ENCODE results near the gene C2orf68.
"Not testable (repeated sequence)": the region's sequence is repeated elsewhere in the genome, so short reads cannot be mapped to it uniquely, and the experiment has no call there.

The C2orf68 gene, protein sequence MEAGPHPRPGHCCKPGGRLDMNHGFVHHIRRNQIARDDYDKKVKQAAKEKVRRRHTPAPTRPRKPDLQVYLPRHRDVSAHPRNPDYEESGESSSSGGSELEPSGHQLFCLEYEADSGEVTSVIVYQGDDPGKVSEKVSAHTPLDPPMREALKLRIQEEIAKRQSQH

DNA sequence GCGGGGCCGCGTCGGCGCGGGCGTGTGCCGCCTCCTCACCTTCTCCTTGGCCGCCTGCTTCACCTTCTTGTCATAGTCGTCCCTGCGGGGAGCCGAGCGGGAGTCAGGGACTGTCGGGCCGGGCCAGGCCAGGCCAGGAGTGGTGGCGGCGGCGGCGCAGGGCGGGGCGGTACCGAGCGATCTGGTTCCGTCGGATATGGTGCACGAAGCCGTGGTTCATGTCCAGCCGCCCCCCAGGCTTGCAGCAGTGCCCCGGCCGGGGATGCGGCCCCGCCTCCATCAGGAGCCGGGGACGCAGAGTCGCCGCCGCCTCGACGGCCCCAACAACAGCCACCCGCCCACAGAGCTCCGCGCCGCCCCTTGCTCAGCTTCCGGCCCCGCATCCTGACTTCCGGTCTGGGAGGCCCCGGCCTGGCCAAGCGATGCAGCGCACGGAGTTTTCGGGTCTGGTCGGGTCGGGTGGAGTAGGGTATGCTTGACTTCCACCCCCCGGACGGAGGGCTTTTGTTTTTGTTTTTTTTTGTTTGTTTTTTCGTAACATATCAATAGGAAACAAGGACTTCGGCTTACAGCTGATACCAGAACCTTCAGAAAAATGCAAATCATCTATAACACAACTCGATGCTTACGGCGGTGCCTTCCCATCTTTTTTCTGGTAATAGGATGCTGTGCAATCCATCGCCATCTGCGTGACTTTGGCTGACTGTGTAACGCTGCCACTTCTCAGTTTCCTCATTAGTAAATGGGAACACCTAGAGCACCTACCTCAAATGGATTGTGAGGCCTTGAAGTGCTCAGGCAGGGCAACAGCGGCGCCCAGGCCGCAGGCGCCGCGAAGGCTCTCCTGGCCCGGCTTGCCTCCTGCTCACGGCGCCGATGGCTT is at the start of gene C2orf68:
Gene C2orf68, minus strand, starts transcription at position 362 of the 883 bp plus-strand sequence. Its CDS starts 82 bp downstream, at position 280.
- peak; percentile 86 for DNase-seq

DNA sequence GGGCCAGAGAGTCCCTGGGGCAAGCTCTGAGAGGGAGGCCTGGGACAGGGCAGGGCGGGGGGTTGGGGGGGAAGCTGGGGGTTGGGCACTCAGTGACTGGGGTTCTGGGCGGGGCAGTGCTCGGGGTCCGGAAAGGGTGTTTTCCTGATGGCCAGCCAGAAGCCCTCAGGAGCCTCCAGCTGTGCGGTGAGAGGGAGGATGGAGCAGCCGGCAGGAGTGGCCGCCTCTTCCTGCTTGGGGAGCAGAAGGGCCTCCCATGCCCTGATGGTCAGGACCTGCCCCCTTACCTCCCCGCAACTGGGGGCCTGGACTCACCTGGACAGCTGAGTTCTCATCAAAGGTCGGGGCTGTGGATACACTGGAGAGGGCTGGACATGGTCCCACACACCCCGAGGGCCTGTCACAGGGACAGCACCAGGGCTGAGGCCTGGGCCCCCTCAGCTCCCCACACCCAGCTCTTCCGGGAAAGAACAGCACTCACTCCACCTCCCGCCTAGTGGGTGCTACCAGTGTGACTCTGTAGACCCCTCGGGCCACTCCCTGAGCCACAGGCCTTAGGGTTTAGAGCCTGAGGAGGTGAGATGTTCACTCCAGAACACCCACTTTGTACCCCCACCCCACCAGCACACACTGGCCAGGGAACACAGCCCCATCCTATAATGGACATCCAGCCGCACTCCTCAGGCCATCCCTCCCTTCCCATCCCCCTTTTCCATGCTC is 49.4 kb upstream of the C2orf68 start:
- no peak for DNase-seq

DNA sequence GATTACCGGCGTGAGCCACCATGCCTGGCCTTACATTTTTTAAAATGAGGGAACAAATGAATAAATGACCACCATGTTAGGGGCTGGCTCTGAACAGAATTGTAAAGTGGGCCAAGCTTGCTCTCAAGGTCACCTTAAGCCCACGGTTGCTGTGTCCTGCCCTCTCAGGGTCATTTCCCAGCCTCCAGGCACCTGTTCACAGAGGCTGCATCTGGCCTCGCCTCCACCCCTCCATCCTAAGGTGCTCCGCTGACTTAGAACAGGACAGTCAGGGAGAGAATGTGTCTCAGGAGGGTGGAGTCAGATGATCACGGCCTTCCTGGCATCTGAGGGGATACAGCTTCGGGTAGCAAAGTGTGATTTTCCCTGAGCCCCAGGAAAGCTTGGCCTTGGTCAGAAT is 48.9 kb upstream of the C2orf68 start:
- no peak for DNase-seq

DNA sequence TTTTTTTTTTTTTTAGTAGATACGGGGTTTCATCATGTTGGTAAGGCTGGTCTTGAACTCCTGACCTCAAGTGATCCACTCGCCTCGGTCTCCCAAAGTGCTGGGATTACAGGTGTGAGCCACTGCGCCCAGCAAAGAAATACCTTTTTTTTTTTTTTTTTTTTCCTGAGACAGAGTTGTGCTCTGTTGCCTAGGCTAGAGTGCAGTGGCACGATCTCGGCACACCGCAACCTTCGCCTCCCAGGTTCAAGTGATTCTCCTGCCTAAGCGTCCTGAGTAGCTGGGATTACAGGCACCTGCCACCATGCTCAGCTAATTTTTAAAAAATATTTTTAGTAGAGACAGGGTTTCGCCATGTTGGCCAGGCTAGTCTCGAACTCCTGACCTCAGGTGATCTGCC is 48.4 kb upstream of the C2orf68 start:
- DNase-seq = not testable (repeated sequence)

DNA sequence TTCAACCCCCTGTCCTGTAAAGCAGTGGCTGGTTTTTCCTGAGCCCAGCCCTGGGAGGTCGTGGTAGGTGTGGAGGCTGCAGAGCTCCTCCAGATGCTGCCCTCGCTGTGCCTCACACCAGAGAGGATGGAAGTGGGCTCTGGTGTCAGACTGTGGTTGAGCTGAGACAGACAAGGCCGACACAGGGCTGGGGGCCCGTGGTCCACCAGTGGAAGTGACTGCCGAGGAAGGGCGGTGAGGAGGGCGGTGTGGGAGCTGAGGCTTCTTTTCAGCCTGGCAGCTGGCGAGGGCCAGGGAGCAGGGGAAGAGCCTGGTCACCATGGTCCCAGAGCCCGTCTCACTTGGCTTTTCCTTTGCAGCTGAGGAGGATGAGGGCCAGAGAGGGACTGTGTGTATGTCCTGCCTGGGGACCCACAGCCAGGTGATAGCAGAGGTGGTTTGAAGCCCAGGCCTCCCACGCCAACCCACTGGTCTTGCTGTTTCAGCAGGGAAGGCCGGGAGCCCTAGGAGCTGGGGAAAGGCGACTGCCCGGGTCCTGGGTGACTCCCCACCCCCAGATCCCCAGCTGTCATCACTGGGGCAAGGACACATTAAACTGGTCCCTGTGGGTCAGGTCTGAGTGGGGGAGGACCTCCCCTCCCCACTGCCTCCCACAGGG is 47.6 kb upstream of the C2orf68 start:
- no peak for DNase-seq

DNA sequence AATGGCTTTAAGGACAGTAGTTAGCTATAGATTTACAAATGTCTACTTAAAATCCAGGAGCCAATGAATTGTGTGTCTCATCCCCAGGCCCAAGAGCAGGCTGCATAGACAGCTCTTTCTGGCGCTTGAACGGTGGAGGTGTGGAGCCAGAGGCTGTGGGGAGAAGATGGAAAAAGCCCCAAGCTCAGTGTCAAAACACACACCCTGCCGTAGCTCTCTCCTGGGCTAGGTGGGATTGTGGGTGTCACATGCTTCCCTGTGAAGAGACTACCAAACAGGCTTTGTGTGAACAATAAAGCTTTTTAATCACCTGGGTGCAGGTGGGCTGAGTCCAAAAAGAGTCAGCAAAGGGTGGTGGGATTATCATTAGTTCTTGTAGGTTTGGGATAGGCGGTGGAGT is 45.5 kb upstream of the C2orf68 start:
- not testable (repeated sequence) for DNase-seq

DNA sequence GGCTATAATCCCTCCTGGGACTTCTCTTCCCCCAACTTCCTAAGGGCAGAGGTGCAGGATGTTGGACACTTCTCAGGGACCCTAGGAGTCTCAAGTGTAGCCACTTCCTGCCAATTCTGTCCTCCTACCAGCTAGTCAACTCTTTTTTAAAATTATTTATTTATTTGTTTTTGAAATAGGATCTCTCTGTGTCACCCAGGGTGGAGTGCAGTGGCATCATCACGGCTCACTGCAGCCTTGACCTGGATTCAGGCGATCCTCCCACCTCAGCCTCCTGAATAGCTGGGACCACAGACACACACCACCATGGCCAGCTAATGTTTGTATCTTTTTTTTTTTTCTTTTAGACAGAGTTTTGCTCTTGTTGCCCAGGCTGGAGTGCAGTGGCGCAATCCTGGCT is 44.6 kb upstream of the C2orf68 start:
- DNase-seq = no peak

DNA sequence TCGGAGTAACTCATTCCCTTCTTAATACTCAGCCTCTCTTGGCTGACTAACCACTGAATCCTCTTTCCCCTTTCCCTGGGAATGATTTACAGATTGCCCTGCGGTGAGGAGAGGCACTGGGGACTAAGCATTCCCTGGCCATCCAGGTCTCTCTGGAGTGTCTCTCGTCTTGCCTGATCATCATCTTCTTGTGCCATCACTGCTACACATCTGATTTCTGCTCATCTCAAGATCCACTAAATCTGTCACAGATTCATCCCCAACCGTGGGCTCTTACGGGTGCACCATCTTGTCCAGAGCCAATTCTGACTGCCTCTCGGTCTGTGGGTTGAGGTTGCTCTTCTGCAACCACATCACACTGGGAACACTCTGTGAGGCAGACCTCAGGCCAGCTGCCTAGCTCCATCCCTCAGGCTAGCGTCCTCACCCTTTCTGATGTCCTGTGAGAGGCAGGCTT is 44.1 kb upstream of the C2orf68 start:
- no peak for DNase-seq

DNA sequence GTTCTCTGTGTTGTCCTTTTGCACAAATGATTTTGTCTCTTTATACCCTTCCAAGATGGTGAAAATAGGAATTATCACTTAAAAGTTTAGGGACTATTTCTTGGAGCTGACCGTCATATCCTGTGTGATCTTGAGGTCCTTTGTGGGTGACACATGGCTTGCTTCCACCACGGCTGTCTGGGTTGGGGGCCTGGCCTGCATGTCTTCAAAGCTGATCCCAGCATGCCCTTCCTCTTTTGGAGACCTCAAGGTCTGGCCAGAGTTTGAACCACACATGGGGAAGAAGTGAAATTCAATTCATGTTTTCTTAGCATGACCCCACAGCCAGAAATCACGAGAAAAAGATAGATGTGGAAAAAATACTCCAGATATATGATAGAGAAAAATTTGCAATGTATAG is 42.1 kb upstream of the C2orf68 start:
- no peak for DNase-seq

DNA sequence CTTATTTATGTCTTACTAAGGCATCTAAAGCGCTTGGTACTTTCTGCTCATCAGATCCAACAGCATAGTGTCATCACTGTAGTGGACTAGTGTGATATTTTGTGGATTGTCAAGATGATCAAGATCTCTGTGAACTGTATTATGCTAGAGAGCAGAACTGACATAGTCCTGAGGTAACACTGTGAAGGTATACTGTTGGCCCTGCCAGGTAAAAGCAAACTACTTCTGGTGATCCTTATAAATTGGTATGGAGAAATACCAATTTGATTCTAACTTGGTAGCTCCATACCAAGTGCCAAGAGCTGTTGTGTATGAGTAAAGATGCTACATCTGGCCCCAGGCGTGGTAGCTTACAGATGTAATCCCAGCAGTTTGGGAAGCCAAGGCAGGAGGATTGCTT is 40.2 kb upstream of the C2orf68 start:
- DNase-seq = no peak

DNA sequence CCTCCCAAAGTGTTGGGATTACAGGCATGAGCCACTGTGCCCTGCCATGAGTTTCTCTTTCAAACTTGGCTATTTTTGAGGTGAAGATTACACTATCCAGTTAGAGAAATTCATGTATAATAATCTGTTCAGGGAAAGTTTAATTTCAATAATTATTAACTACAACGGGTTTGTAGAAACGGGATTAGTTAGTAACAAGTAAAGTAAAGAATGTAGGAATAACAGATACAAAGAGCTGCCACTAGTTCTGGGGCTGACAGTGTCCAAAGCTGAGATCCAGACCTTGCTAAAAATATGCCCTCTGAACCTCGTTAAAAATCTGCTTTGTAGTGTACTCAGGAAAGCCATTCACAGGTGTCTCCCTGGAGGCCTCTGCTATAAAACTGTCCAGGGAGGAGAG is 39.2 kb upstream of the C2orf68 start:
- DNase-seq = no peak

DNA sequence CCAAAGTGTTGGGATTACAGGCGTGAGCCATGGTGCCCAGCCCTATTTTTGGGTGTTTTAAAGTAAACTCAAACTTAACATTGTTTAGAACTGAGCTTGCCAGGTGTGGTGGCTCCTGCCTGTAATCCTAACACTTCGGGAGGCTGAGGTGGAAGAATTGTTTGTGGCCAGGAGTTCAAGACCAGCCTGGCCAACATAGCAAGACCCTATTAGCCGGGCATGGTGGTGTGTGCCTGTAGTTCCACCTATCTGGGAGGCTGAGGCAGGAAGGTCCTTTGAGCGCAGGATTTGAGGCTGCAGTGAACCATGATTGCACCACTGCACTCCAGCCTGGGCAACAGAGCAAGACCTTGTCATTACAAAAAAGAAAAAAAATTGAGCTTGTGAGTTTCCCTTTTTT is 38.6 kb upstream of the C2orf68 start:
- DNase-seq = no peak

DNA sequence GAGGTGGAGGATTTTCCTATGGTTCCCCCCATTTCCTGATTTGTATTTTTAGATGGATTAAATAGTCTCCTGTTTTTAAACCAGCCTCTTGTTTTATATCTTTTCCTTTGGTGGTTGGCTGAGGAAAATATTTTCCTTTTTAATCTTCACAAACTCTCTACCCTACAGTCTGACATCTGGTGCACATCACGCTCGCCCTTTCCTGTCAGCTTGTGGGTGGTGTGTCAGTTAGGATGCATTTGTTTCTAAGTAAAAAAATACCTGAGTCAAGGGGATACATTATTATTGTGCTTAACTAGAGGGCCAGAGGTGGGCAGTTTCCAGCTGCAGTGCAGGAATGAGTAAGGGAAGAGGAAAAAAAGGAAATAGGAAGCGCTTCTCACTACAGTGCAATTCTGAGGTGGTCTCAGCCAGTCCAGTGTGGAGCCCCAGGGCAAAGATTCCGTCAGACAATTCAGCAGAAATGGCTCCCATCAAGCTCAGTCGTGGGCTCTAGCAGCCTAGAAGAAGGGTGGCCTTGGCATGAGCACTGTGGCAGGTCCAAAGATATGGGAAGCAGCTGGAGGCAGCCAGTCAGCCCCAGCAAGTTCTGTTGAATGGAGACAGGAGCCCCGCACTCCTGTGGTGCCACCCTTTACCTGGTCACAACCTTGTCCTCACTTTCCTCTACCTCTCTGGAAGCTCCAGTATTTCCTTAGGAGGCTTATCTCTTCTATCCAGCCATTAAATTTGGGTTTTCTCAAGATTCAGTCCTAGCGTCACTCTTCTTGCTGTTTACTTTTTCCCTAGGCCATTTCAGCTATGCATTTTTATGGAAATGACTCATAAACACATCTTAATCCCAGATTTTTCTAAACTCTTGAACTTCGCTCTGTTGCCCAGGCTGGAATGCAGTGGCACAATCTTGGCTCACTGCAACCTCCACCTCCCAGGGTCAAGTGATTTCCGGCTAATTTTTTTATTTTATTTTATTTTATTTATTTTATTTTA is 37.6 kb upstream of the C2orf68 start:
- no peak for DNase-seq

DNA sequence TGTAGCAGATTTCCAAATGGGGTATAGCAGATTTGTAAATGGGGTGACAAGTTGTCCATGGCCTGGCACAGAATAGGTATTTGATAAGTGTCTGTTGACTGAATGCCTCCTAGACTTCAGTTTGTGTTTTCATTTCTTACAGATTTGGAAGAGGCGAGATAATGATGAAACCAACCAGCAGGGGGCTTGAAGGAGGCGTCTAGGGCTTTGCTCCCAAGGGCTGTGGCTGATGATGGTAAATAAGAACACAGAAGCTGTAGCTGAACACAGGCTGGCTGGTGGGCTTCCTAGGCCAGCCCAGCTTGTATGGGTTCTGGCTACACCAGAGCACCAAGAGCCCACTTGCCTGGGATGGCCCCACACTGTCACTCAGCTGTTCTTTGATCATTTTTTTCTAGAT is 36.8 kb upstream of the C2orf68 start:
- no peak for DNase-seq

DNA sequence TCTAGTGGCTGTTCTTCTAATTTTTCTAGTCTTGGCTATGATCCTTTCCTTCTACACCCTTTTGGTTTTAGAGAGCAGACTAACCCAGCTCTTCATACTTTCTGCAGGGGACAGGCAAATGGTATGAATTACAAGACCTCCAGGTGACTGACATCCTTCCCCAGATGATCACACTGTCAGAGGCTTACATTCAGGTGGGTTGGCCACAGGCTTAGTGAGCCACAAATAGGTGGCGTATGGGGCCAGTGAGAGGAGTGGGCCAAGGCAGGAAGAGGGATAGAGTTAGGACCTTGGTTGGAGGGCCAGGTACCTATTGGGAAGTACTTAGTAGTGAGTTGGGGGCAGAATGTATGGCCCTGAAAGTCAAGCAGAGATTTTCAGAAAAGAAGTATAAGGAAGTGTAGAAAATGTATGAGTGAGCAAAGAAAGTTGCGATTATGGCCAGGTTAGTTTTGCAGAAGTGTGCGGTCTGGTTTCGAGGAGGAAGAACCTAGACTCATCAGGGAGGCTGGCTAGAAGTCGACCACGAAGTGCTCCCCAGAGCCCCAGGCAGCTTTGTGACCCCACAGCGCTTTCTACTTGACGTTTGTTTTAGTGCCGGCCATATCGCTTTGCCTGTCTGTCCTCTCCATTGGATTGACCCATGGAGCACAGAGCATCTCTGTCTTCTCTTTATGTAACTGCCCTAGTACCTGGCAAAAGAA is 36.1 kb upstream of the C2orf68 start:
- no peak for DNase-seq

DNA sequence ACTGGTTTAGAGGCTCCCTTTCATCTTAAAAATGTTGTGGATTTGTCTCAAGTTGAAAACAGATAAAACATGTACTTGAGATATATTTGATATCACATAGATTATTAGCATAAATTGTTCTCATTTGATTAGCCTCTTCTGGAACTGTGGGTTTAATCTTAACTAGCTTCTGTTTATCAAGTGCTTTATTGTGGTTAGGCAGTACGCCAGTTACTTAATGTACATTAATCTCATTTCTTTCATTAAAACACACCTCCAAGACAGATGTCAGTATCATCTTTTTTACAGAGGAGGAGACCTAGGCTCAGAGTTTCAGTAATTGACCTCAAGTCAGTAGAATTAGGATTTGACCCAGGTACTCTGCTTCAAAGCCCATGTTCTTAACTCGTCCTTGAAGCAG is 34.3 kb upstream of the C2orf68 start:
- DNase-seq = no peak

DNA sequence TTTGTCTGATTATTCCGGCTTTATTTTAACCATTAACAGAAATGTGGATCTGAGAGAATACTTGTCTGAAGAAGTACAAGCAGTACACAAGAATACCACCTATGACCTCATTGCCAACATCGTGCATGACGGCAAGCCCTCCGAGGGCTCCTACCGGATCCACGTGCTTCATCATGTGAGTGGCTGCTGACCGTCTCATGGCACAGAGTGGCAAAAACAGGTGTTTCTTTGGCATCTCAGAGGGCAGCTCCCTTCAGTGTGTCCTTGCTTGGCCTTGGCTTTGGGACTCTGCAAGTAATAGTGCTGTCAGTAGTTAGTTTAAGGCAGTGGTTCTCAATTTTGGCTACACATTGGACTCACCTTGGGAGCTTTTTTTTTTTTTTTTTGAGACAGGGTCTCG is 33.0 kb upstream of the C2orf68 start:
- DNase-seq = no peak

DNA sequence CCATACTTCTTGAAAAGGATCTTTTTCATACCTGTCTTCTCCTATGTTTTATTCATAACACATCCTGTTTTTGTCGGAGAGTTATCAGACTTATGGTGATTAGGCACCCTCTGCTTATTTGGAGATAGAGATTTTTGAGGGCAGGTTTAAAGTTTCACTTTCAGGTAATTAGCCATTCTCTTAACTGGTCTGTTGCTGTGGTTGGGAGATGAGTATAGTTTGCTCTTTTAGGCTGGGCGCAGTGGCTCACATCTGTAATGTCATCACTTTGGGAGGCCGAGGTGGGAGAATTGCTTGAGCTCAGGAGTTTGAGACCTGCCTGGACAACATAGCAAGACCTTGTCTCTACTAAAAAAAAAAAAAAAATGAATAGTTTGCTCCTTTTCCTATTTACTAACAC is 30.9 kb upstream of the C2orf68 start:
- DNase-seq = peak; percentile 18

DNA sequence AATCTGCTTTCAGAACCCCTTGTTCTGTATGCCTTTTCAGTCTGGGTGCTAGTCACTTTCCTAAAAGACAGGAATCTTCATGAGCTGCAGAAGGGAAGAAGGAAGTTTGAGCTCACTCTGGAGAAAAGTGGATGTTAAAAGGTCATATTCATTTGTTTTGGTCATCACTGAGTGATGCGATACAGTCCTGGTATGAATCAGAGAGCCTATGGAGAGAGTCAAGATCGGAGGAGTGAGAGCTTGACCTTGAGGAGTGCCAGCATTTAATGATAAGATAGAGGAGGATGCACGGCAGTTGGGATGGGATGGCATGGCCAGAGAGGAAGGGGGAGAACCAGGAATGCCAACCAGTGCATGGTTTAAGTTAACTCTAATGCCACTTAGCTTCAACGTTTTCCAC is 23.8 kb upstream of the C2orf68 start:
- DNase-seq = no peak

DNA sequence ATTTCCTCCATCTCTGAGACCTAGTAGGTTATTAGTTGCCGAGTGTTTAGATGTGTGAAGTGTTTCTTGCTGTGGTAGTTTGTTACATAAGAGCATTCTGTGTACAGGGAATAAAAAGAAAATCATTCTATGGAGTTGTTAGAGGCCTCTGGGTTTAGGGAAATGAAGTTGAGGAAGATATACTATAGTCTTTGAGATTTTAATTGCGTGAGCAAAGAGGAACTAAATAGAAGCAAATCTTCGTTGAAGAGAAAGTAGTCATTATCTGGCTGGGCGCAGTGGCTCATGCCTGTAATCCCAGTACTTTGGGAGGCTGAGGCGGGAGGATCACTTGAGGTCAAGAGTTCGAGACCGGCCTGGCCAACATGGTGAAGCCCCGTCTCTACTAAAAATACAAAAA is 23.1 kb upstream of the C2orf68 start:
- DNase-seq = no peak

DNA sequence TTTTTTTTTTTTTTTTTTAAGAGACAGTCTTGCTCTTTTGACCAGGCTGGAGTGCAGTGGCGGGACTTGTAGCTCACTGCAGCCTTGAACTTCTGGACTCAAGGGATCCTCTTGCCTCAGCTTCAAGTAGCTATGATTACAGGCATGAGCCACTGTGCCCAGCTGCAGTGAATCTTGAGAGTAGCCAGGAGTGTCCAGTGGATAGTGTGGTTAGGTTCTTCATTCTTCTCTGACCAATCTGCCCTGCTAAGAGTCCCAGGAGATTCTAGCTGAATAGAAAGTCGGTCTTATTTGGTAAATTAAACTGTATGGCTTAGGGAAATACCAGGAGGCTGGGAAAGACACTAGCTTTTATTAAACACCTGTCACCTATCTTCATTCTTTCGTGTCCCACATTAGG is 19.4 kb upstream of the C2orf68 start:
- DNase-seq = no peak
